ENCODE data around the gene PRR5.

DNA sequence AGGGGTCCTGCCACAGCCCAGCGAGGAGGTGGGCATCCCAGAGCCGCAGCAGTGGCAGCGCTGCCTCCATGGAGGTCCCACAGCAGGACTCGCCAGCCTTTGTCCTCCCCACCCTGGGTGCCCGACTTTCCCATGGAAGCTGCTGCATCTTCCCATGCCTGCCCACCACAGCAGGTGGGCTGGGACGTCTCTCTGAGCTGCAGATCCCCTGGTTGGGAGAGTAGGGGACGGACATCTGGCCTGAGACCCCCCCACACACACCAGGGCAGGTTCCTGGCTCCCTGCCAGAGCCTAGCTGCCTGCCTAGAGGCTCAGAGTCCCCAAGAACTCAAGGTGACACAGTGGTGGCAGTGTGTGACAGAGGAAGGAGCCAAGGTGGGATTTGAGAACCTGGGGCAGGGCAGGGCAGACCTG, 21.5 kb upstream of the PRR5 start:
- TF ChIP-seq TAF1 (IDR thresholded peaks at IDR 0.05; ENCODE audit: low read depth, low read length) (no peak), POLR2A (IDR thresholded peaks at IDR 0.05; ENCODE audit: low read depth, low read length) (no peak)

All from GM12891 (cell line).